ENCODE results near the gene JMJD8. TPM values are rescaled to one million over a fixed set of nuclear protein-coding genes. Genes with fewer than 3 reads are reported as not detected.

The JMJD8 gene
- total RNA-seq, 2 experiments from 2014 or later = 48.7 to 82.3 TPM

DNA sequence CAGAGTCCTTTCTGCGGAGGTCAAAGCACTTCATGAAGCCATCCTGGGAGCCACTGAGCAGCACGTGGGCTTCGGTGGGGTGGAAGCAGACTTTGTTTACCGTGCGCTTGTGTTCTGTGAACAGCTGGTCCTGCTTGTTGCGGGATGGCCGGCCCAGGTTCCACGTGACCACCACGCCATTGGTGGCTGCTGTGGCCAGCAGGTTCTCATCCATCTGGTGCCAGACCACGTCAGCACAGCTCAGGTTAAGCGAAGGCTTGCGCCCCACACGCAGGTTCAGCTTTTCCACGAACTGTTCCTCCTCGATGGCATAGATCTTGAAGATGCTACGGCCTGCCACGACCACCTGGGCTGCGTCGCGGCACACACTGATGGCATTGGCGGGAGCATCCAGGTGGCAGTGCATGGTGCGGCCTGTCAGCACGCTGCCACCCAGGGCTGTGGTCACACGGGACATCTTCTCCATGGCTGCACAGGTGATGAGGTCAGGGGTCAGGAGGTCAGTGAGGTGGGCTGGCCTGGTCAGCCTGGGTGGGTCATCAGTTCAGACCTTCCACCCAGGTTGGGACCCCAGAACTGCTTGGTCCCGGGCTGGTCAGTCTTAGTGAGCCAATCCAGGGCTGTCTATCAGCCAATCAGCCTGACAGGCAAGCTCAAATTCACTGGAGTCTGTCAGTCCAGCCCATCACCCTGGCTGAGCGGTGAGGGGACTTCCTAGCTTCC is 5.2 kb upstream of the JMJD8 start:
- no peak for DNase-seq (ENCODE audit: low spot score)
- intact Hi-C loops (cut with micrococcal nuclease; ENCODE audit: unreplicated experiment) = no loop called here
- Histone ChIP-seq H3K4me1 (ENCODE audit: insufficient read depth, low read length, poor library complexity, severe bottlenecking) (peaks cover 24% of the 10 kb centered on the region), H3K9me2 (ENCODE audit: insufficient read depth, low read length) (no peaks in the 10 kb centered on the region), H3K36me3 (ENCODE audit: insufficient read depth, low read length) (peaks cover 20% of the 10 kb centered on the region), H3K9me3 (ENCODE audit: low read length) (no peaks in the 10 kb centered on the region), H3K27ac (ENCODE audit: low read depth, low read length, poor library complexity, severe bottlenecking) (peak overlapping the region; percentile 29), H3K4me2 (ENCODE audit: low read length) (peak overlapping the region; percentile 91), H4K20me1 (ENCODE audit: insufficient read depth, low read length) (no peaks in the 10 kb centered on the region), H3K79me2 (ENCODE audit: insufficient read depth, low read depth, low read length) (0 out of 2 replicates have a peak, but pooled peaks cover 8% of the 10 kb centered on the region), H3K4me3 (ENCODE audit: low read depth, low read length, poor library complexity, severe bottlenecking) (peak overlapping the region; percentile 97), H2AFZ (ENCODE audit: low read length) (no peak overlapping the region)
- CTCF ChIA-PET (ENCODE audit: unreplicated experiment) = interaction anchor here (0.9 kb wide), 1 partner anchor 9 kb away, joined by 4 read pairs; the partner anchor contains the start of gene STUB1
- TF ChIP-seq, protein P1, sequence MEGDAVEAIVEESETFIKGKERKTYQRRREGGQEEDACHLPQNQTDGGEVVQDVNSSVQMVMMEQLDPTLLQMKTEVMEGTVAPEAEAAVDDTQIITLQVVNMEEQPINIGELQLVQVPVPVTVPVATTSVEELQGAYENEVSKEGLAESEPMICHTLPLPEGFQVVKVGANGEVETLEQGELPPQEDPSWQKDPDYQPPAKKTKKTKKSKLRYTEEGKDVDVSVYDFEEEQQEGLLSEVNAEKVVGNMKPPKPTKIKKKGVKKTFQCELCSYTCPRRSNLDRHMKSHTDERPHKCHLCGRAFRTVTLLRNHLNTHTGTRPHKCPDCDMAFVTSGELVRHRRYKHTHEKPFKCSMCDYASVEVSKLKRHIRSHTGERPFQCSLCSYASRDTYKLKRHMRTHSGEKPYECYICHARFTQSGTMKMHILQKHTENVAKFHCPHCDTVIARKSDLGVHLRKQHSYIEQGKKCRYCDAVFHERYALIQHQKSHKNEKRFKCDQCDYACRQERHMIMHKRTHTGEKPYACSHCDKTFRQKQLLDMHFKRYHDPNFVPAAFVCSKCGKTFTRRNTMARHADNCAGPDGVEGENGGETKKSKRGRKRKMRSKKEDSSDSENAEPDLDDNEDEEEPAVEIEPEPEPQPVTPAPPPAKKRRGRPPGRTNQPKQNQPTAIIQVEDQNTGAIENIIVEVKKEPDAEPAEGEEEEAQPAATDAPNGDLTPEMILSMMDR (conservative IDR thresholded peaks at IDR 0.05; ENCODE audit: low read length) = no peak
- TF ChIP-seq EZH2phosphoT487 (IDR thresholded peaks at IDR 0.05; ENCODE audit: borderline replicate concordance, low read depth, low read length) = no peak
- POLR2A ChIA-PET = no interaction called here
- BruUV-seq (replicated peaks) = no TSS peak

DNA sequence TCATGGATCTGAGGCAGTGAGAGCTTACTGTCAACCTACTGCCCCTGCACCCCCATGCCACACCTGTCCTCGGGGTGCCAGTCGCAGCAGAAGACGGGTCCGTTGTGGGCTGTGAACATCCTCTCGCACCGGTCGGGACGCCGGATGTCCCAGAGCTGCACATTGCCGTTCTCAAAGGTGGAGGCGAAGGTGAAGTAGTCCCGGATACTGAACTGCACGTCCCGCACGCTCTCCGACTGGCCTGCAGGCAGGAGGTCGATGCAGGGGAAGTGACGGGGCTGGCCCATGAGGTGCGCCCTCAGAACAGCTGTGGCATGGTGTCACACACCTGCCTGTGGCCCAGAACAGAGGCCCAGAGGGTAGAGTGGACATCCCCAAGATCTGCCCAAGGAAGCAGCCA is 3.4 kb upstream of the JMJD8 start:
- no peaks in the 10 kb centered on the region for H3K9me3 ChIP-seq (ENCODE audit: low read length)
- H3K4me2 ChIP-seq (ENCODE audit: low read length) = no peak overlapping the region
- POLR2A ChIA-PET = no interaction called here
- no peak overlapping the region for H2AFZ ChIP-seq (ENCODE audit: low read length)
- H3K36me3 ChIP-seq (ENCODE audit: insufficient read depth, low read length) = peaks cover 32% of the 10 kb centered on the region
- H3K4me1 ChIP-seq (ENCODE audit: insufficient read depth, low read length, poor library complexity, severe bottlenecking) = peaks cover 31% of the 10 kb centered on the region
- no peak overlapping the region for H3K27ac ChIP-seq (ENCODE audit: low read depth, low read length, poor library complexity, severe bottlenecking)
- H4K20me1 ChIP-seq (ENCODE audit: insufficient read depth, low read length) = no peaks in the 10 kb centered on the region
- peaks cover 17% of the 10 kb centered on the region; the same call in 1 of the 2 replicates for H3K79me2 ChIP-seq (ENCODE audit: insufficient read depth, low read depth, low read length)
- no peaks in the 10 kb centered on the region for H3K9me2 ChIP-seq (ENCODE audit: insufficient read depth, low read length)
- no peak for DNase-seq (ENCODE audit: low spot score)
- intact Hi-C loops (cut with micrococcal nuclease; ENCODE audit: unreplicated experiment) = no loop called here
- TF ChIP-seq, protein P1 (conservative IDR thresholded peaks at IDR 0.05; ENCODE audit: low read length) = no peak
- no peak for TF ChIP-seq EZH2phosphoT487 (IDR thresholded peaks at IDR 0.05; ENCODE audit: borderline replicate concordance, low read depth, low read length)
- H3K4me3 ChIP-seq (ENCODE audit: low read depth, low read length, poor library complexity, severe bottlenecking) = no peak overlapping the region
- no TSS peak for BruUV-seq (replicated peaks)
- CTCF ChIA-PET (ENCODE audit: unreplicated experiment) = no interaction called here
